Spleen (tissue), 11 donors: Measurements from ENCODE around the gene FANCF. TPM values are rescaled to one million over a fixed set of nuclear protein-coding genes. Genes with fewer than 3 reads are reported as not detected.

Experiments
- DNase-seq: peaks from one replicate; pipeline ENCODE4 v3.0.0-alpha.2; 2020
- H3K27ac ChIP-seq, 8 donors: fragments of 200-600 bp; sonication (generic) in 7 of 8; 1 replicate in 4 of 8; 2 replicates in 4 of 8; pipeline versions ENCODE4 v1.5.0 to v1.8.0; 2016 to 2021; ENCODE audit warnings: inconsistent platforms in 4 of 8, mild to moderate bottlenecking in 4 of 8, moderate library complexity in 1 of 8
- H3K27me3 ChIP-seq, 7 donors: fragments of 200-600 bp; sonication (generic) in 6 of 7; replicated peaks in 1 of 7; 1 replicate in 4 of 7; 2 replicates in 3 of 7; pipeline versions ENCODE4 v1.5.0 to v1.8.0; 2016 to 2021; ENCODE audit warnings: inconsistent platforms in 3 of 7, mild to moderate bottlenecking in 1 of 7
- H3K36me3 ChIP-seq, 6 donors: fragments of 200-600 bp; sonication (generic) in 5 of 6; 1 replicate in 4 of 6; 2 replicates in 2 of 6; pipeline versions ENCODE4 v1.5.0 to v1.8.0; 2016 to 2021; ENCODE audit warnings: inconsistent platforms in 2 of 6
- H3K4me1 ChIP-seq, 6 donors: fragments of 200-600 bp; sonication (generic) in 5 of 6; 1 replicate in 3 of 6; 2 replicates in 3 of 6; pipeline versions ENCODE4 v1.5.0 to v1.8.0; 2016 to 2021; ENCODE audit warnings: inconsistent platforms in 3 of 6
- H3K4me3 ChIP-seq, 8 donors: fragments of 200-600 bp; sonication (generic) in 7 of 8; 1 replicate in 4 of 8; 2 replicates in 4 of 8; pipeline versions ENCODE4 v1.5.0 to v1.8.0; 2016 to 2021; ENCODE audit warnings: inconsistent platforms in 4 of 8, mild to moderate bottlenecking in 4 of 8, moderate library complexity in 2 of 8
- H3K9me3 ChIP-seq, 8 donors: fragments of 200-600 bp; sonication (generic) in 7 of 8; 1 replicate in 4 of 8; 2 replicates in 4 of 8; pipeline versions ENCODE4 v1.5.0 to v1.8.0; 2016 to 2021; ENCODE audit warnings: inconsistent platforms in 4 of 8
- POLR2A ChIP-seq, 3 donors: fragments of 450-650 bp; IDR thresholded peaks; one replicate each; pipeline ENCODE4 v1.5.1; 2017; ENCODE audit warnings: antibody characterized with exemption in 3 of 3, mild to moderate bottlenecking in 1 of 3
- POLR2AphosphoS5 ChIP-seq, 3 donors: sonication (generic); formaldehyde crosslinking; IDR thresholded peaks; one replicate each; pipeline ENCODE4 v1.5.1; 2017; ENCODE audit warnings: antibody characterized with exemption in 3 of 3
- WGBS, 5 donors: extraction: QIAGEN DNeasy Blood & Tissue Kit in 3 of 5; methylation state at CpG; one replicate each; pipeline versions ENCODE4 v1.1.5 to v1.1.7; 2013 to 2018; 5-methylcytosine and 5-hydroxymethylcytosine counted together
- intact Hi-C: fragments of 100-400 bp; cut with DNase I; formaldehyde crosslinking; loops from one replicate; pipeline ENCODE4 v1.15.0; 2023; ENCODE audit warnings: low total_unique reads
- polyA plus RNA-seq, 3 donors: library from polyadenylated mRNA; stranded (reverse); fragments of 200-250 nt; gene quantifications; one replicate each; pipeline ENCODE4 v1.2.1, GENCODE V29; 2013
- total RNA-seq, 7 donors: library from RNA; depleted of rRNA in 3 of 7; stranded (reverse); fragments of >200 nt in 3 of 7; fragmentation: NEBNext Ultra II Directional in 4 of 7; extraction: Animal tissue kit (Norgen Biotek cat#: 25700) in 4 of 7; gene quantifications; one replicate each; pipeline versions ENCODE4 v1.1.0 to v1.2.1, GENCODE V29; 2016 to 2021
- TF ChIP-seq, protein P1 (sequence below), 11 experiments: fragments of 200-600 bp in 7 of 11; fragments of 450-650 bp in 4 of 11; sonication (generic) in 4 of 11; IDR thresholded peaks in 8 of 11; conservative IDR thresholded peaks in 3 of 11; 1 replicate in 7 of 11; 2 replicates in 4 of 11; pipeline versions ENCODE4 v1.4.0 to v1.8.0; 2016 to 2021; ENCODE audit warnings: antibody characterized with exemption in 11 of 11, inconsistent platforms in 4 of 11, mild to moderate bottlenecking in 1 of 11
- donor health status: healthy with polysubstance abuse.
- donor health status: DM: no; HTN: no; CAD: no; lungs with moderate emphysema.
- donor health status: DM: no; HTN: no; CAD: no.
- donor health status: Bipolar disorder and iron deficiency.
- donor health status: healthy.
- donor health status: DM: no; HTN: no; CAD: no.
- donor health status: DM: yes; HTN: yes; CAD: no.

Gene FANCF
- total and polyA plus RNA-seq, 10 donors: 12.2 to 15.7 (median 13.3) TPM

DNA sequence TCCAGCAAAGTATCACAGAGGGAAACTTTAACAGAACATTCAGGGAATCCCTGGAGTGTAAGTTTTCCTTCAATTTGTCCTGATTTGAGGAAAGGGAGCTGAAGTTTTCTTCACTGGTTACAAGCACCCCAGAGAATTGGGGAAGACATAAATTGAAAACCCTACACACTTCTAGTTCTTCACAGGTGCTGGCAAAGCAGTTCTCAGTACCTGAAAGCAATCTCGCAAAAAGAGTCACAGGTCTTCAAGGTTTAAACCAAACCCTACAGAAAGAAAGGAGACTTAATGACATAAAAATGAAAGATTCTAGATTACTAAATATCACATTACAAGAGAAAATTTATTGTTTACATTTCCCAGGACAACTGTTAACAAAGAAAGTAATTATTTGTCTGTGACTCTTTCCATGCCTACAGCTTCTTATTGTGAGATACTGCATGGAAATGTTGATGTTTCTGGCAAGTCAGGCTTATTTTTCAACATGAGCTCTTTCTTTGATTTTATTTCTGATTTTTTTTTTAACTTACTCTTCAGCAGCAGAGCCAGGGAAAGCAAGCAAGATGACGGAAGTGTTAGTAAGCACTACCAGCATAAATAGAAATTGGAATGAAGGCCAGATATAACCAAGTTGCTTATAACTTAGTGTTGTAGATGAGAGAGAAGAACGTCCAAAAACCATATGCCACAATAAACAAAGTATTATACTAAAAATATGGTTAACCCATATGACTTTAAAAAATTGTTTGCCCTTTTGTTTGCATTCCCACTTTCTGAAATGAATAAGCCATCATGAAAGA lies 44.1 kb downstream of the FANCF start:
- no peak for DNase-seq
- TF ChIP-seq POLR2A (IDR thresholded peaks at IDR 0.05) (no peak), POLR2AphosphoS5 (IDR thresholded peaks at IDR 0.05) (no peak)
- TF ChIP-seq, protein P1, sequence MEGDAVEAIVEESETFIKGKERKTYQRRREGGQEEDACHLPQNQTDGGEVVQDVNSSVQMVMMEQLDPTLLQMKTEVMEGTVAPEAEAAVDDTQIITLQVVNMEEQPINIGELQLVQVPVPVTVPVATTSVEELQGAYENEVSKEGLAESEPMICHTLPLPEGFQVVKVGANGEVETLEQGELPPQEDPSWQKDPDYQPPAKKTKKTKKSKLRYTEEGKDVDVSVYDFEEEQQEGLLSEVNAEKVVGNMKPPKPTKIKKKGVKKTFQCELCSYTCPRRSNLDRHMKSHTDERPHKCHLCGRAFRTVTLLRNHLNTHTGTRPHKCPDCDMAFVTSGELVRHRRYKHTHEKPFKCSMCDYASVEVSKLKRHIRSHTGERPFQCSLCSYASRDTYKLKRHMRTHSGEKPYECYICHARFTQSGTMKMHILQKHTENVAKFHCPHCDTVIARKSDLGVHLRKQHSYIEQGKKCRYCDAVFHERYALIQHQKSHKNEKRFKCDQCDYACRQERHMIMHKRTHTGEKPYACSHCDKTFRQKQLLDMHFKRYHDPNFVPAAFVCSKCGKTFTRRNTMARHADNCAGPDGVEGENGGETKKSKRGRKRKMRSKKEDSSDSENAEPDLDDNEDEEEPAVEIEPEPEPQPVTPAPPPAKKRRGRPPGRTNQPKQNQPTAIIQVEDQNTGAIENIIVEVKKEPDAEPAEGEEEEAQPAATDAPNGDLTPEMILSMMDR (IDR thresholded peaks at IDR 0.05 in 8 of 11, conservative IDR thresholded peaks at IDR 0.05 in 3 of 11): no peak

GRCh38 chr11:22577854-22578253 lies 47.8 kb downstream of the FANCF start:
- 32 to 74% (median 63%) methylated on average over 2 of the region's 2 CpGs for WGBS, 5 donors
- no peak for TF ChIP-seq POLR2A (IDR thresholded peaks at IDR 0.05)
- TF ChIP-seq, protein P1 (IDR thresholded peaks at IDR 0.05 in 8 of 11, conservative IDR thresholded peaks at IDR 0.05 in 3 of 11): no peak
- no peak for TF ChIP-seq POLR2AphosphoS5 (IDR thresholded peaks at IDR 0.05)
- intact Hi-C loops: no loop called here

More for the DNA sequence above, 44.1 kb downstream of the FANCF start:
- no peaks in the 10 kb centered on the region for H3K9me3 ChIP-seq
- H3K4me1 ChIP-seq: no peaks in the 10 kb centered on the region
- intact Hi-C loops: no loop called here
- H3K4me3 ChIP-seq: no peak overlapping the region
- H3K27me3 ChIP-seq: no peaks in the 10 kb centered on the region
- 76 to 85% (median 83%) methylated on average over 3 of the region's 3 CpGs for WGBS, 5 donors
- H3K27ac ChIP-seq: no peak overlapping the region
- H3K36me3 ChIP-seq: no peaks in the 10 kb centered on the region

More at GRCh38 chr11:22577854-22578253, 47.8 kb downstream of the FANCF start:
- Histone ChIP-seq H3K4me3 (no peak overlapping the region), H3K27me3 (no peaks in the 10 kb centered on the region), H3K36me3 (no peaks in the 10 kb centered on the region), H3K4me1 (no peaks in the 10 kb centered on the region), H3K9me3 (no peaks in the 10 kb centered on the region), H3K27ac (no peak overlapping the region)
- DNase-seq: no peak

Other genes with a start within 250 kb of the FANCF start
- gene GAS2, start 40.8 kb upstream of the FANCF start, total RNA-seq: 1 to 10 TPM; 1.7 to 9.1 (median 2.4) TPM
- 1 to 10 TPM; 1.1 to 1.4 (median 1.3) TPM for gene GAS2, start 40.8 kb upstream of the FANCF start, polyA plus RNA-seq
- gene SVIP, start 204.0 kb upstream of the FANCF start, total RNA-seq: 10 to 100 TPM; 11.2 to 30.0 (median 21.2) TPM
- gene SVIP, start 204.0 kb upstream of the FANCF start, polyA plus RNA-seq: 10 to 100 TPM; 15.3 to 17.1 (median 16.8) TPM
- gene CCDC179, start 234.7 kb upstream of the FANCF start, total RNA-seq: not detected
- gene CCDC179, start 234.7 kb upstream of the FANCF start, polyA plus RNA-seq: not detected